Hepatocyte (in vitro differentiated cells): ENCODE data around the gene DPP8.

Source experiments
- CTCF ChIP-seq: fragments of 200-600 bp; sonication (generic); IDR thresholded peaks from 2 replicates; pipeline ENCODE4 v1.5.1; 2016; ENCODE audit warnings: antibody characterized with exemption, mild to moderate bottlenecking; ENCODE audit not compliant: poor library complexity
- EZH2 ChIP-seq: fragments of 200-600 bp; sonication (generic); IDR thresholded peaks from 2 replicates; pipeline ENCODE4 v1.6.1; 2016; ENCODE audit warnings: antibody characterized with exemption, mild to moderate bottlenecking, borderline replicate concordance

- TF ChIP-seq CTCF (no peak), EZH2 (no peak)
Observed at GRCh38 chr15:65528461-65529060, 11.1 kb upstream of the DPP8 start.
